Liver (tissue), 3 donors: ENCODE measurements around the gene LYRM2.

ENCODE experiments used
- ATF3 ChIP-seq: IDR thresholded peaks from 2 replicates; pipeline ENCODE4 v1.6.1; 2016; ENCODE audit warnings: antibody characterized with exemption
- CTCF ChIP-seq: fragments of 150-350 bp; IDR thresholded peaks from 2 replicates; pipeline ENCODE4 v1.5.1; 2017; ENCODE audit warnings: improper control_type of control experiment, low read depth, low read length; ENCODE audit not compliant: missing input control
- FOXA2 ChIP-seq: IDR thresholded peaks from 2 replicates; pipeline ENCODE4 v1.6.1; 2016; ENCODE audit warnings: antibody characterized with exemption
- GABPA ChIP-seq, 2 donors: IDR thresholded peaks in 1 of 2; conservative IDR thresholded peaks in 1 of 2; 2 replicates each; pipeline ENCODE4 v1.6.1; 2016; ENCODE audit warnings: antibody characterized with exemption in 2 of 2, mild to moderate bottlenecking in 1 of 2, moderate library complexity in 1 of 2
- HNF4G ChIP-seq: IDR thresholded peaks from 2 replicates; pipeline ENCODE4 v1.6.1; 2016; ENCODE audit warnings: antibody characterized with exemption
- JUND ChIP-seq, 2 donors: IDR thresholded peaks; 2 replicates each; pipeline ENCODE4 v1.6.1; 2016; ENCODE audit warnings: antibody characterized with exemption in 2 of 2
- MAX ChIP-seq: IDR thresholded peaks from 2 replicates; pipeline ENCODE4 v1.6.1; 2016; ENCODE audit warnings: antibody characterized with exemption
- RAD21 ChIP-seq, 2 donors: IDR thresholded peaks; 2 replicates each; pipeline ENCODE4 v1.6.1; 2016; ENCODE audit warnings: antibody characterized with exemption in 2 of 2, mild to moderate bottlenecking in 2 of 2
- REST ChIP-seq: IDR thresholded peaks from 2 replicates; pipeline ENCODE4 v1.6.1; 2016; ENCODE audit warnings: antibody characterized with exemption, mild to moderate bottlenecking
- RXRA ChIP-seq, 2 donors: IDR thresholded peaks; 2 replicates each; pipeline ENCODE4 v1.6.1; 2017 to 2018; ENCODE audit warnings: antibody characterized with exemption in 2 of 2, mild to moderate bottlenecking in 1 of 2
- TAF1 ChIP-seq: conservative IDR thresholded peaks from 2 replicates; pipeline ENCODE4 v1.6.1; 2016; ENCODE audit warnings: antibody characterized with exemption, mild to moderate bottlenecking
- YY1 ChIP-seq: IDR thresholded peaks from 2 replicates; pipeline ENCODE4 v1.6.1; 2016; ENCODE audit warnings: antibody characterized with exemption, mild to moderate bottlenecking
- ZBTB33 ChIP-seq: IDR thresholded peaks from 2 replicates; pipeline ENCODE4 v1.6.1; 2016; ENCODE audit warnings: antibody characterized with exemption
- donor health status: healthy.
- donor health status: healthy.

GRCh38 chr6:89613790-89614189 lies 24.8 kb downstream of the LYRM2 start:
- no peak for TF ChIP-seq CTCF
- TF ChIP-seq FOXA2, result no peak
- TF ChIP-seq ATF3, result no peak
- no peak for TF ChIP-seq JUND (IDR thresholded peaks at IDR 0.05)
- no peak for TF ChIP-seq REST
- no peak for TF ChIP-seq RAD21 (IDR thresholded peaks at IDR 0.05)
- no peak for TF ChIP-seq GABPA (IDR thresholded peaks at IDR 0.05 in 1 of 2, conservative IDR thresholded peaks at IDR 0.05 in 1 of 2)
- no peak for TF ChIP-seq MAX
- TF ChIP-seq ZBTB33, result no peak
- no peak for TF ChIP-seq TAF1
- TF ChIP-seq RXRA (IDR thresholded peaks at IDR 0.05), result no peak
- no peak for TF ChIP-seq YY1
- no peak for TF ChIP-seq HNF4G
